MM.1S (cell line): ENCODE results near the gene GJB5.

Experiments
- DNase-seq: peaks from one replicate; pipeline ENCODE4 v3.0.0-alpha.2; 2015
- H2AFZ ChIP-seq: fragments of 300-600 bp; sonication (generic); 2 replicates; pipeline ENCODE4 v1.6.0; 2016; ENCODE audit warnings: antibody characterized with exemption, low read length
- H3F3A ChIP-seq: fragments of 300-600 bp; sonication (generic); 2 replicates; pipeline ENCODE4 v1.6.1; 2016; ENCODE audit warnings: mild to moderate bottlenecking, antibody characterized with exemption, low read length, moderate library complexity, mixed read lengths; ENCODE audit not compliant: insufficient read depth
- H3K27ac ChIP-seq: fragments of 300-600 bp; sonication (generic); 2 replicates; pipeline ENCODE4 v1.5.1; 2016; ENCODE audit warnings: mild to moderate bottlenecking, low read length
- H3K27me3 ChIP-seq: fragments of 300-600 bp; sonication (generic); replicated peaks from 2 replicates; pipeline ENCODE4 v1.6.0; 2016; ENCODE audit warnings: low read length; ENCODE audit not compliant: insufficient read depth
- H3K36me3 ChIP-seq: fragments of 300-600 bp; sonication (generic); replicated peaks from 2 replicates; pipeline ENCODE4 v1.6.1; 2016; ENCODE audit warnings: mild to moderate bottlenecking, low read length, mixed read lengths; ENCODE audit not compliant: insufficient read depth
- H3K4me1 ChIP-seq: fragments of 300-600 bp; sonication (generic); 2 replicates; pipeline ENCODE4 v1.6.1; 2016; ENCODE audit warnings: low read length, mixed read lengths
- H3K4me2 ChIP-seq: fragments of 300-600 bp; sonication (generic); 2 replicates; pipeline ENCODE4 v1.6.0; 2016; ENCODE audit warnings: low read depth, low read length
- H3K4me3 ChIP-seq: fragments of 300-600 bp; sonication (generic); 2 replicates; pipeline ENCODE4 v1.5.1; 2016; ENCODE audit warnings: low read length, mixed read lengths
- H3K79me2 ChIP-seq: fragments of 300-600 bp; sonication (generic); 2 replicates; pipeline ENCODE4 v1.6.1; 2016; ENCODE audit warnings: mixed run types, low read length, mixed read lengths
- H3K9ac ChIP-seq: fragments of 300-600 bp; sonication (generic); 2 replicates; pipeline ENCODE4 v1.6.1; 2016; ENCODE audit warnings: low read length, mixed read lengths
- H3K9me2 ChIP-seq: fragments of 300-600 bp; sonication (generic); replicated peaks from 2 replicates; pipeline ENCODE4 v1.6.1; 2016; ENCODE audit warnings: mild to moderate bottlenecking, low read length, mixed read lengths; ENCODE audit not compliant: insufficient read depth
- H3K9me3 ChIP-seq: fragments of 300-600 bp; sonication (generic); replicated peaks from 2 replicates; pipeline ENCODE4 v1.6.1; 2016; ENCODE audit warnings: mild to moderate bottlenecking, low read length, mixed read lengths; ENCODE audit not compliant: insufficient read depth
- H4K20me1 ChIP-seq: fragments of 300-600 bp; sonication (generic); 2 replicates; pipeline ENCODE4 v1.6.1; 2016; ENCODE audit warnings: mild to moderate bottlenecking, low read length, moderate library complexity, mixed read lengths; ENCODE audit not compliant: insufficient read depth
- CTCF ChIP-seq: fragments of 300-600 bp; sonication (generic); IDR thresholded peaks from 2 replicates; pipeline ENCODE4 v1.5.1; 2016; ENCODE audit warnings: antibody characterized with exemption, low read length, mixed read lengths
- EZH2 ChIP-seq: fragments of 300-600 bp; sonication (generic); optimal IDR thresholded peaks from 2 replicates; pipeline ENCODE3; 2017; ENCODE audit warnings: low read depth, mild to moderate bottlenecking, antibody characterized with exemption, low read length, mixed read lengths
- EZH2phosphoT487 ChIP-seq: fragments of 300-600 bp; sonication (generic); IDR thresholded peaks from 2 replicates; pipeline ENCODE4 v1.6.1; 2018; ENCODE audit warnings: antibody characterized with exemption, low read length

Gene GJB5

GRCh38 chr1:34776911-34777310, 22.1 kb downstream of the GJB5 start:
- no peak for DNase-seq
- H3K27ac ChIP-seq, result no peak overlapping the region
- H3K9ac ChIP-seq, result no peak overlapping the region
- H3F3A ChIP-seq, result no peaks in the 10 kb centered on the region
- no peaks in the 10 kb centered on the region for H3K36me3 ChIP-seq
- H3K79me2 ChIP-seq, result no peaks in the 10 kb centered on the region
- no peaks in the 10 kb centered on the region for H4K20me1 ChIP-seq
- no peak overlapping the region for H3K4me2 ChIP-seq
- no peak overlapping the region for H2AFZ ChIP-seq
- no peak overlapping the region for H3K4me3 ChIP-seq
- peaks cover 54% of the 10 kb centered on the region for H3K27me3 ChIP-seq
- no peaks in the 10 kb centered on the region for H3K9me3 ChIP-seq
- no peak for TF ChIP-seq EZH2
- no peak for TF ChIP-seq CTCF
- TF ChIP-seq EZH2phosphoT487, result no peak
- H3K4me1 ChIP-seq, result no peaks in the 10 kb centered on the region
- no peaks in the 10 kb centered on the region for H3K9me2 ChIP-seq

GRCh38 chr1:34777519-34778321, 22.9 kb downstream of the GJB5 start:
- no peaks in the 10 kb centered on the region for H3K79me2 ChIP-seq
- H3K4me1 ChIP-seq, result no peaks in the 10 kb centered on the region
- no peaks in the 10 kb centered on the region for H3K9me3 ChIP-seq
- H3F3A ChIP-seq, result no peaks in the 10 kb centered on the region
- no peak overlapping the region for H3K4me2 ChIP-seq
- H4K20me1 ChIP-seq, result no peaks in the 10 kb centered on the region
- no peak overlapping the region for H3K4me3 ChIP-seq
- H3K36me3 ChIP-seq, result no peaks in the 10 kb centered on the region
- H3K27ac ChIP-seq, result no peak overlapping the region
- no peak overlapping the region for H2AFZ ChIP-seq
- TF ChIP-seq EZH2phosphoT487, result no peak
- no peak for TF ChIP-seq CTCF
- no peak for TF ChIP-seq EZH2
- DNase-seq, result no peak
- no peak overlapping the region for H3K9ac ChIP-seq
- peaks cover 55% of the 10 kb centered on the region for H3K27me3 ChIP-seq
- no peaks in the 10 kb centered on the region for H3K9me2 ChIP-seq

- Histone ChIP-seq H3K9me2 (no peaks in the 10 kb centered on the region), H3K4me3 (no peak overlapping the region), H3K4me2 (no peak overlapping the region), H3K27me3 (peaks cover 60% of the 10 kb centered on the region), H3K4me1 (no peaks in the 10 kb centered on the region), H3K9ac (no peak overlapping the region), H3K79me2 (no peaks in the 10 kb centered on the region), H3K9me3 (no peaks in the 10 kb centered on the region), H4K20me1 (no peaks in the 10 kb centered on the region), H3F3A (no peaks in the 10 kb centered on the region), H3K36me3 (no peaks in the 10 kb centered on the region), H2AFZ (no peak overlapping the region), H3K27ac (no peak overlapping the region)
- no peak for DNase-seq
- TF ChIP-seq EZH2phosphoT487, result no peak
- TF ChIP-seq EZH2, result no peak
- TF ChIP-seq CTCF, result no peak
Observed at GRCh38 chr1:34778381-34778780, 23.5 kb downstream of the GJB5 start.
